Muscle of leg (tissue), 11 donors: ENCODE data around the gene HOXA9. TPM values are rescaled to one million over a fixed set of nuclear protein-coding genes. Genes with fewer than 3 reads are reported as not detected.

Experiments used
- DNase-seq: peaks from one replicate; pipeline ENCODE4 v3.0.0; 2013
- H3K27ac ChIP-seq: one replicate; pipeline ENCODE4 v1.5.1; 2013; ENCODE audit warnings: mild to moderate bottlenecking, low read length, control low read depth
- H3K27me3 ChIP-seq: one replicate; pipeline ENCODE4 v1.6.1; 2013; ENCODE audit warnings: low read length; ENCODE audit not compliant: control insufficient read depth, insufficient read depth
- H3K36me3 ChIP-seq: one replicate; pipeline ENCODE4 v1.6.1; 2013; ENCODE audit warnings: low read length; ENCODE audit not compliant: control insufficient read depth, insufficient read depth
- H3K4me1 ChIP-seq: one replicate; pipeline ENCODE4 v1.6.1; 2013; ENCODE audit warnings: low read length; ENCODE audit not compliant: control insufficient read depth, insufficient read depth
- H3K4me3 ChIP-seq: one replicate; pipeline ENCODE4 v1.5.1; 2013; ENCODE audit warnings: low read length, control low read depth
- H3K9me3 ChIP-seq: replicated peaks from 2 replicates; pipeline ENCODE4 v1.6.1; 2013; ENCODE audit warnings: low read depth, low read length; ENCODE audit not compliant: control insufficient read depth
- WGBS: methylation state at CpG from one replicate; pipeline ENCODE4 v1.1.5; 2013; ENCODE audit warnings: missing lambda C conversion rate; ENCODE audit not compliant: insufficient coverage; 5-methylcytosine and 5-hydroxymethylcytosine counted together
- polyA plus RNA-seq, 8 donors: library from polyadenylated mRNA; unstranded; fragments of 120-200 nt; gene quantifications; one replicate each; pipeline versions ENCODE4 v1.2.1 to v1.2.3, GENCODE V29; 2013; ENCODE audit warnings: inconsistent platforms in 1 of 8, low replicate concordance in 1 of 8; ENCODE audit not compliant: insufficient read length in 8 of 8, insufficient read depth in 1 of 8
- total RNA-seq: library from RNA; stranded (reverse); fragments of 120-200 nt; gene quantifications from one replicate; pipeline ENCODE4 v1.2.4, GENCODE V29; 2013

Gene HOXA9
- total and polyA plus RNA-seq, 9 donors = 16.0 to 28.5 (median 21.7) TPM

- Histone ChIP-seq H3K4me1 (peaks cover 66% of the 10 kb centered on the region), H3K36me3 (peaks cover 15% of the 10 kb centered on the region), H3K27me3 (peaks cover 78% of the 10 kb centered on the region), H3K4me3 (peak overlapping the region; percentile 72), H3K27ac (peak overlapping the region; percentile 98), H3K9me3 (no peaks in the 10 kb centered on the region)
- DNase-seq = no peak
- no CpG with 5 or more reads among the region's 11 CpGs for WGBS
These were observed 5.3 kb upstream of the HOXA9 start for GRCh38 chr7:27170426-27171324.

GRCh38 chr7:27169658-27170425 is 4.5 kb upstream of the HOXA9 start:
- peak; percentile 71 for DNase-seq
- Histone ChIP-seq H3K9me3 (no peaks in the 10 kb centered on the region), H3K4me3 (peak overlapping the region; percentile 72), H3K27ac (peak overlapping the region; percentile 98), H3K27me3 (peaks cover 73% of the 10 kb centered on the region), H3K36me3 (peaks cover 15% of the 10 kb centered on the region), H3K4me1 (peaks cover 60% of the 10 kb centered on the region)
- WGBS = under 1% methylated on average over 24 of the region's 46 CpGs

DNA sequence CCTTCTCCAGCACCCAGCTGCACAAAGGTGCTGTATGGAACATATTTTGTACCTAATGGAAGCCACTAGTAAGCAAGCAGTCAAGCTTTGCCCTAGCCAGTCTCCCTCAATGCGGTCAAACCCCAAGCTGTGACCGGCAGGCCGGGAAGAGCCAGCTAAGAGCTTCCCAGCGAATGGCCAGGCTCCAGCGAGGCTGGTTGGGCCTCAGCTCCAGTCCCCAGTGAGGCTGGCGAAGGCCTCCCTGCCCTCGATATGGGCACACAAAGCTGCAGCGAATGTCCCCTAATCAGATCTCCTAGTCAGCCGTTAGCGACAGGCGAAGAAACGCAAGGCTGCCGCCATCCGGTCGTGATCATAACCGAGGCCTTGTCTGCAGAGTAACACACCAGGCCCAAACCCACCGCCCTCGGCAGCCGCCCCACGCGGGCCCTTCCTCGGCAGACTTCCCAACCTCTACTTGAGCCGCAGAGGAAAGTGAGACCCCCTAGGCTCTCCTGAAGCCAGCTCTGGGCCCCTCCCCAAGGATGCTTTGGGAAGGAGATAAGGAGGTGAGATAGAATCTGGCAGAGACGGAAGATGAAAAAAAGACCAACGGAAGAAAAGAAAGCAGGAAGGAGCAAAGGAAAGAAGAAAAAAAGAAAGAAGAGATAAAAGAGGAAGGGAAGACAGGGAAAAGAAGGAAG is 3.1 kb upstream of the HOXA9 start:
- H3K4me3 ChIP-seq = peak overlapping the region; percentile 72
- peak; percentile 91 for DNase-seq
- peaks cover 75% of the 10 kb centered on the region for H3K27me3 ChIP-seq
- H3K36me3 ChIP-seq = peaks cover 15% of the 10 kb centered on the region
- H3K4me1 ChIP-seq = peaks cover 59% of the 10 kb centered on the region
- no peaks in the 10 kb centered on the region for H3K9me3 ChIP-seq
- H3K27ac ChIP-seq = peak overlapping the region; percentile 98
- 3% methylated on average over 20 of the region's 25 CpGs for WGBS

GRCh38 chr7:27167916-27168264 is 2.6 kb upstream of the HOXA9 start:
- Histone ChIP-seq H3K4me1 (peaks cover 59% of the 10 kb centered on the region), H3K4me3 (peak overlapping the region; percentile 72), H3K27me3 (peaks cover 74% of the 10 kb centered on the region), H3K36me3 (peaks cover 18% of the 10 kb centered on the region), H3K9me3 (no peaks in the 10 kb centered on the region), H3K27ac (peak overlapping the region; percentile 98)
- peak; percentile 59 for DNase-seq
- WGBS = 21% methylated on average over 2 of the region's 4 CpGs

DNA sequence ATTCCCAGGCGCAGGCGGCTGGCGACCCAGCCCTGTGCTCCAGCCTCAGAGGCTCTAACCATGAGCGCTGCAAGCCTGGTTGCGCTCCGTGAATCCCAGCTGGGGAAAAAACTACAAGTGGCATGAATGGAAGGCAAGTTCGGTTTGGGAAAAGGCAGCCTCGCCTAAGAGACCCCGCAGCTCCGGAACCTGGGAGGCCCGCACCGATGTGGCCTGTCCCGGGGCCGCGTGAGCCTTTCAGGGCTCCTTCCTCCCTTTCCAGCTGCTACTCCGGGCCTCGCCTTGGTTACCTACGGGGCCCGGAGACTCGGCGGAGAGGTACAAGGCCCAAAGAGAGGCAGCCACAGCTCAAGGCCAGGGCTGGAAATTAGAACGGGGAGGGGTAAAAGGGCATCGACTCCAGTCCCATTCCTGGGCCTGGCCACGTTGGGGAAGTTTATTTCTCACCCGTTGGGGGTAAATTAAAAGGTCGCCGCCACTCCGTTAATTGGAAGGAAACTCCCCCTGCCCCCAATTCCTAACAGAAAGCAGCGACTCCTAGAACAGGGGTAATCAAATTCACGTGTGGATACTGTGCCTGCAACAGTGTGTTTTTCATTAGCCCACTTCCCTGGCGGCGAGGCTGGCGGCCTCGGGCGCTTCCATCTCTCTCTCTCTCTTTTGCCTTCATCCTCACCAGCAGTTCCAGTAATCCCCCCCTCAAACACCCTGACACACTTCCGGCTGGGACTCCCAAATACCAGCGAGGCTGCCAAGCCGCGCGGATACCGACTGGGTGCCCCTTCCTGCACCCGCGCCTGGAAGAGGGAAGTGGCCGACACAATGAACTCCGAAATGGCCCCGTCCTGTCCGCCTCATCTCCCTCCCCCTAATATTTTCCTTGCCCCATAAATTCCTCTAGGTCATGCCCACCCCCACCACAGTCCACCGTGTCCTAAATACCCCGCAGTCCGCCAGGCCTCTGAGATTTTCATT is 1.5 kb upstream of the HOXA9 start:
- peak; percentile 72 for DNase-seq
- WGBS = 8% methylated on average over 33 of the region's 50 CpGs
- H3K36me3 ChIP-seq = peaks cover 18% of the 10 kb centered on the region
- H3K4me1 ChIP-seq = peaks cover 55% of the 10 kb centered on the region
- H3K9me3 ChIP-seq = no peaks in the 10 kb centered on the region
- peak overlapping the region; percentile 72 for H3K4me3 ChIP-seq
- peak overlapping the region; percentile 98 for H3K27ac ChIP-seq
- H3K27me3 ChIP-seq = peaks cover 65% of the 10 kb centered on the region

DNA sequence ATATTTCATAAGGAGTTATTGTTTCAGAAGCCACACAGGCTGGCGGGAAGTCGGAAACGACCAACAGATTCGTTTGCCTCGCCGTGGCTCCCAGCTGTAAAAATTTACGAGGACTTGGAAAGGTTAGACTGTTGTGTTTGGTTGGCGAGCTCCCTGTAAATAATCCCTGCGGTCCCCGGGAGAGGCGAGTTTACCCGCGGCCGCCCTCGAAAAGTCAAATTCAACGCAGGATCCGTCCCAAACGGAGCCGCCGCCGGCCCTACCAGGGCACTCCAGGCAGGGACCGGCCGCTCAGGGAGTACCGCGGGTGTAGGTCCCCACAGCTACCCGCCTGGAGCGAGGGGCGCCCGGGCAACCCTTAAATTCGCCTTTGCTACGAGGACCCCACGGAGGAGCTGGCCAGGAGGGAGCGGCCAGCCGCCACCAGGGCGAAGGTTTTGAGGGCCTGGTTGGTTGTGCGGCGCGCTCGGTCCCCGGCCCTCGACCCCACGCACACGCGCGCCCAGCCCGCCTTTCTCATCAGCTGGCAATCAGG is 726 bp upstream of the HOXA9 start:
- Histone ChIP-seq H3K27me3 (peaks cover 60% of the 10 kb centered on the region), H3K4me3 (peak overlapping the region; percentile 72), H3K4me1 (peaks cover 57% of the 10 kb centered on the region), H3K27ac (peak overlapping the region; percentile 98), H3K9me3 (no peaks in the 10 kb centered on the region), H3K36me3 (peaks cover 13% of the 10 kb centered on the region)
- WGBS = 3% methylated on average over 46 of the region's 46 CpGs
- DNase-seq = peak; percentile 86

DNA sequence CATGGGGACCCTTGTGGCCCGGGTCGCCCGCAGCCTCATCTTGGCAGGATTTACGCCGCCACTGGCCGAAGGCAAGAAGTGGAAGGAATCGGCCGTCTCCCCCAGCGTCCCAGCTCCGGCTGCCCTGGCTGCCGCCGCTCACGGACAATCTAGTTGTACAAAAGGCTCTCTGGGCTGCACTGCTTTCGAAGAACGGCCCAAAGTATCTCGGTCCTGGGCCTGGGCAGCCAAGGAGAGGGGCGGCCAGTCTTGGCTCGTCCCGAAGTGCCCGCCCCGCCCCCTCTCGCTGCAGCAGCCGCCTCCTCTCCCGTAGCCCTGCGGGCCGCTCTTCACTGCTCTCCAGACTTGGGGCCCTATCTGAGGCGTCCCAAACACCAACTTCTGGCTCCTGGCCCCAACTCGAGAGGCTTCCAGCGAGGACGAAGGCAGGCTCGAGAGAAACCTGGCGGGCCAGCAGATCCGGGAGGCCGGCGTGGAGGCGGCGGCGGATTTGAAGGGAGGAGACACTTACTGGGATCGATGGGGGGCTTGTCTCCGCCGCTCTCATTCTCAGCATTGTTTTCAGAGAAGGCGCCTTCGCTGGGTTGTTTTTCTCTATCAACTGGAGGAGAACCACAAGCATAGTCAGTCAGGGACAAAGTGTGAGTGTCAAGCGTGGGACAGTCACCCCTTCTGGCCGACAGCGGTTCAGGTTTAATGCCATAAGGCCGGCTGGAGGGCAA is 809 bp downstream of the HOXA9 start:
- Histone ChIP-seq H3K4me3 (peak overlapping the region; percentile 72), H3K36me3 (peaks cover 13% of the 10 kb centered on the region), H3K9me3 (no peaks in the 10 kb centered on the region), H3K4me1 (peaks cover 59% of the 10 kb centered on the region), H3K27me3 (peaks cover 57% of the 10 kb centered on the region), H3K27ac (peak overlapping the region; percentile 98)
- 2% methylated on average over 44 of the region's 47 CpGs for WGBS
- peak; percentile 72 for DNase-seq

DNA sequence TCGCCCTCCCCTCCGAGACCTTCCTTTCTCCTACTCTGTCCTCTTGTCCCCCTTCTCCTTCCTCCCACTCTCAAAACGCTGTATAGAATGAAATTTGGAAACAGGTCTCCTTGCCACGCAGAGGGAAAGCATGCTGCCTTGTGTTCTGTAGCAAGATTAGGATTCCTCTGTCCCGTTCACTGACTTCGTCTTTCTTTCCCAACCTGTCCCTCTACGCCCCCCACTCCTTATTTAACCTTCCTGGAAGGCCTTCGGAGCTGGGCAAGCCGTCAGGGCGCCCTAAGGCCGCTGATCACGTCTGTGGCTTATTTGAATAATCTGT is 1.3 kb downstream of the HOXA9 start:
- H3K4me3 ChIP-seq = peak overlapping the region; percentile 72
- peaks cover 10% of the 10 kb centered on the region for H3K36me3 ChIP-seq
- H3K9me3 ChIP-seq = no peaks in the 10 kb centered on the region
- DNase-seq = peak; percentile 53
- peaks cover 58% of the 10 kb centered on the region for H3K27me3 ChIP-seq
- WGBS = 14% methylated on average over 6 of the region's 12 CpGs
- peaks cover 64% of the 10 kb centered on the region for H3K4me1 ChIP-seq
- H3K27ac ChIP-seq = peak overlapping the region; percentile 98
